GM23338 (cell line): ENCODE measurements around the gene ATG2A. TPM values are rescaled to one million over a fixed set of nuclear protein-coding genes. Genes with fewer than 3 reads are reported as not detected.

ENCODE experiments used
- ATAC-seq: fragments of 200-7000 bp; cut with Tn5 transposase; 3 replicates; pipeline ENCODE4 v1.9.1; 2020
- DNase-seq: peaks from one replicate; pipeline ENCODE4 v3.0.0-alpha.2; 2015; ENCODE audit warnings: low spot score
- H2AFZ ChIP-seq: fragments of 200-600 bp; sonication (generic); 2 replicates; pipeline ENCODE4 v1.8.0; 2016; ENCODE audit warnings: antibody characterized with exemption, mild to moderate bottlenecking, moderate library complexity
- H3F3A ChIP-seq: fragments of 200-600 bp; sonication (generic); replicated peaks from 2 replicates; pipeline ENCODE4 v1.8.0; 2017; ENCODE audit warnings: antibody characterized with exemption, mixed run types, low read depth
- H3K27ac ChIP-seq: fragments of 200-600 bp; sonication (generic); 2 replicates; pipeline ENCODE4 v1.6.1; 2016; ENCODE audit warnings: low read depth
- H3K27me3 ChIP-seq: fragments of 200-600 bp; sonication (generic); 2 replicates; pipeline ENCODE4 v1.8.0; 2016; ENCODE audit warnings: mild to moderate bottlenecking, mixed run types, moderate library complexity; ENCODE audit not compliant: insufficient read depth
- H3K36me3 ChIP-seq: fragments of 200-600 bp; sonication (generic); 2 replicates; pipeline ENCODE4 v1.8.0; 2016; ENCODE audit warnings: mild to moderate bottlenecking; ENCODE audit not compliant: insufficient read depth
- H3K4me1 ChIP-seq: fragments of 200-600 bp; sonication (generic); 2 replicates; pipeline ENCODE4 v1.8.0; 2016; ENCODE audit warnings: mild to moderate bottlenecking, moderate library complexity; ENCODE audit not compliant: insufficient read depth
- H3K4me2 ChIP-seq: fragments of 200-600 bp; sonication (generic); 2 replicates; pipeline ENCODE4 v1.7.1; 2017; ENCODE audit warnings: mixed run types
- H3K4me3 ChIP-seq: fragments of 200-600 bp; sonication (generic); 2 replicates; pipeline ENCODE4 v1.6.1; 2016; ENCODE audit warnings: mixed run types
- H3K79me2 ChIP-seq: fragments of 200-600 bp; sonication (generic); replicated peaks from 2 replicates; pipeline ENCODE4 v1.8.0; 2017; ENCODE audit warnings: mild to moderate bottlenecking; ENCODE audit not compliant: insufficient read depth
- H3K9me2 ChIP-seq: fragments of 200-600 bp; sonication (generic); 2 replicates; pipeline ENCODE4 v1.8.0; 2017; ENCODE audit not compliant: insufficient read depth
- H4K20me1 ChIP-seq: fragments of 200-600 bp; sonication (generic); replicated peaks from 2 replicates; pipeline ENCODE4 v1.8.0; 2017; ENCODE audit warnings: mild to moderate bottlenecking; ENCODE audit not compliant: insufficient read depth
- H3K27ac Mint-ChIP-seq: 2 replicates; pipeline ENCODE4 v1.8.0; 2020; ENCODE audit warnings: inconsistent platforms, mild to moderate bottlenecking, moderate library complexity, mixed read lengths
- H3K27me3 Mint-ChIP-seq: 3 replicates; pipeline ENCODE4 v1.8.0; 2022; ENCODE audit warnings: low read depth, mild to moderate bottlenecking, moderate library complexity, mixed read lengths, inconsistent platforms; ENCODE audit not compliant: insufficient read depth, poor library complexity
- H3K36me3 Mint-ChIP-seq: 3 replicates; pipeline ENCODE4 v1.8.0; 2021; ENCODE audit warnings: low read depth, mild to moderate bottlenecking, inconsistent platforms, moderate library complexity, mixed read lengths
- H3K4me1 Mint-ChIP-seq: 3 replicates; pipeline ENCODE4 v1.8.0; 2020; ENCODE audit warnings: mild to moderate bottlenecking, inconsistent platforms, mixed read lengths
- H3K4me3 Mint-ChIP-seq: 3 replicates; pipeline ENCODE4 v1.8.0; 2021; ENCODE audit warnings: moderate library complexity, mild to moderate bottlenecking, inconsistent platforms, mixed read lengths
- H3K9me3 Mint-ChIP-seq: 3 replicates; pipeline ENCODE4 v1.8.0; 2020; ENCODE audit warnings: moderate library complexity, mild to moderate bottlenecking, inconsistent platforms, mixed read lengths
- CREB1 ChIP-seq: fragments of 250-450 bp; sonication (Bioruptor Pico); IDR thresholded peaks from 2 replicates; pipeline ENCODE4 v1.5.0; 2020; ENCODE audit warnings: low read depth, mild to moderate bottlenecking, moderate library complexity
- CTCF ChIP-seq, 2 experiments: fragments of 200-600 bp in 1 of 2; sonication (generic) in 1 of 2; conservative IDR thresholded peaks; 2 replicates each; pipeline versions ENCODE4 v1.5.1 to v1.6.1; 2016 to 2017; ENCODE audit warnings: antibody characterized with exemption in 2 of 2, low read depth in 2 of 2, mild to moderate bottlenecking in 2 of 2, moderate library complexity in 1 of 2
- ETS1 ChIP-seq: IDR thresholded peaks from 2 replicates; pipeline ENCODE4 v1.6.1; 2016; ENCODE audit warnings: antibody characterized with exemption
- EZH2 ChIP-seq: fragments of 200-600 bp; sonication (generic); IDR thresholded peaks from one replicate; pipeline ENCODE4 v1.8.0; 2017; ENCODE audit warnings: antibody characterized with exemption, mild to moderate bottlenecking, low read depth; ENCODE audit not compliant: unreplicated experiment
- EZH2phosphoT487 ChIP-seq: fragments of 200-600 bp; sonication (generic); IDR thresholded peaks from one replicate; pipeline ENCODE4 v1.8.1; 2018; ENCODE audit warnings: antibody characterized with exemption; ENCODE audit not compliant: unreplicated experiment
- JUNB ChIP-seq: IDR thresholded peaks from one replicate; pipeline ENCODE4 v1.6.1; 2016; ENCODE audit warnings: antibody characterized with exemption; ENCODE audit not compliant: unreplicated experiment
- NANOG ChIP-seq: IDR thresholded peaks from 2 replicates; pipeline ENCODE4 v1.6.1; 2016; ENCODE audit warnings: antibody characterized with exemption, borderline replicate concordance
- STAT1 ChIP-seq: IDR thresholded peaks from one replicate; pipeline ENCODE4 v1.6.1; 2016; ENCODE audit warnings: antibody characterized with exemption; ENCODE audit not compliant: unreplicated experiment
- ZNF114 ChIP-seq: fragments of 250-450 bp; sonication (Bioruptor Pico); IDR thresholded peaks from 2 replicates; pipeline ENCODE4 v1.5.0; 2020; ENCODE audit warnings: mild to moderate bottlenecking, moderate library complexity
- ZNF462 ChIP-seq: fragments of 250-450 bp; sonication (Bioruptor Pico); IDR thresholded peaks from 2 replicates; pipeline ENCODE4 v1.5.0; 2020; ENCODE audit warnings: mild to moderate bottlenecking, moderate library complexity
- polyA plus RNA-seq: library from polyadenylated mRNA; unstranded; fragments of >200 nt; fragmentation: Nextera tagmentation; extraction: Ambion mirVana; gene quantifications from 2 replicates; pipeline ENCODE4 v1.2.1, GENCODE V29; 2016
- total RNA-seq: library from RNA; depleted of rRNA; stranded (reverse); fragments of >200 nt; shearing (Covaris generic); gene quantifications from 2 replicates; pipeline ENCODE4 v1.2.3, GENCODE V29; 2014

ATG2A gene
- total and polyA plus RNA-seq, 2 experiments from 2014 or later, result 8.7 to 31.7 TPM

- peaks cover 5% of the 10 kb centered on the region for H3K4me1 Mint-ChIP-seq
- no peaks in the 10 kb centered on the region for H3F3A ChIP-seq
- H3K9me3 Mint-ChIP-seq, result no peaks in the 10 kb centered on the region
- no peaks in the 10 kb centered on the region for H3K36me3 ChIP-seq
- H3K27ac Mint-ChIP-seq, result no peak overlapping the region
- no peaks in the 10 kb centered on the region for H3K27me3 ChIP-seq
- TF ChIP-seq STAT1, result no peak
- TF ChIP-seq ZNF462 (CRISPR knock-in tag), result no peak
- no peak for TF ChIP-seq ETS1
- TF ChIP-seq ZNF114 (CRISPR knock-in tag), result no peak
- no peak for TF ChIP-seq EZH2phosphoT487
- no peak for TF ChIP-seq NANOG
- TF ChIP-seq JUNB, result no peak
- no peak for TF ChIP-seq CTCF (conservative IDR thresholded peaks at IDR 0.05; ENCODE audit: low read depth in 2 of 2)
- TF ChIP-seq EZH2, result no peak
- no peak for TF ChIP-seq CREB1 (CRISPR knock-in tag)
- DNase-seq, result no peak
- no peaks in the 10 kb centered on the region for H3K79me2 ChIP-seq
- H3K36me3 Mint-ChIP-seq, result no peaks in the 10 kb centered on the region; the same call in 2 of the 3 replicates
- no peak for ATAC-seq
- H3K27me3 Mint-ChIP-seq, result peaks cover 15% of the 10 kb centered on the region
- no peak overlapping the region for H3K4me3 ChIP-seq
- H4K20me1 ChIP-seq, result no peaks in the 10 kb centered on the region
- no peak overlapping the region for H3K4me2 ChIP-seq
- no peak overlapping the region for H3K27ac ChIP-seq
- H3K4me3 Mint-ChIP-seq, result no peak overlapping the region
- H3K4me1 ChIP-seq, result no peaks in the 10 kb centered on the region
- no peaks in the 10 kb centered on the region for H3K9me2 ChIP-seq
- no peak overlapping the region for H2AFZ ChIP-seq
Observed at GRCh38 chr11:64896448-64897022, 20.5 kb downstream of the ATG2A start.
